WTC11 (cell line): ENCODE results near the gene INPP5E. TPM values are rescaled to one million over a fixed set of nuclear protein-coding genes. Genes with fewer than 3 reads are reported as not detected.

ENCODE experiments used
- ATAC-seq: fragments of 200-7000 bp; cut with Tn5 transposase; 2 replicates; pipeline ENCODE4 v1.10.0; 2021; ENCODE audit warnings: mild to moderate bottlenecking, moderate library complexity
- CTCF ChIA-PET: fragments of 300-600 bp; sonication (Branson Sonifier 250); formaldehyde crosslinking; loops from one replicate; lab custom pipeline; 2021; ENCODE audit warnings: antibody characterized with exemption; lab: Charles Lee
- POLR2A ChIA-PET: fragments of 350-600 bp; sonication (Branson Sonifier 250); formaldehyde crosslinking; loops from one replicate; lab custom pipeline; 2021; ENCODE audit warnings: antibody characterized with exemption; lab: Charles Lee
- DNase-seq: peaks from one replicate; pipeline ENCODE4 v3.0.0; 2021; ENCODE audit warnings: low spot score
- H3K27ac Mint-ChIP-seq: 2 replicates; pipeline ENCODE4 v1.8.0; 2021; ENCODE audit warnings: mixed read lengths
- H3K27me3 Mint-ChIP-seq: 2 replicates; pipeline ENCODE4 v1.8.0; 2021; ENCODE audit warnings: low read depth, mild to moderate bottlenecking, moderate library complexity, mixed read lengths
- H3K36me3 Mint-ChIP-seq: 2 replicates; pipeline ENCODE4 v1.8.0; 2021; ENCODE audit warnings: mixed read lengths
- H3K4me1 Mint-ChIP-seq: 2 replicates; pipeline ENCODE4 v1.8.0; 2022; ENCODE audit warnings: mixed read lengths
- H3K4me3 Mint-ChIP-seq: 2 replicates; pipeline ENCODE4 v1.8.0; 2021; ENCODE audit warnings: mild to moderate bottlenecking, moderate library complexity, mixed read lengths
- H3K9me3 Mint-ChIP-seq: 2 replicates; pipeline ENCODE4 v1.8.0; 2021; ENCODE audit warnings: mixed read lengths
- ATF1 ChIP-seq: sonication (generic); formaldehyde crosslinking; IDR thresholded peaks from 2 replicates; pipeline ENCODE4 v1.8.1; 2023; ENCODE audit warnings: mild to moderate bottlenecking, moderate library complexity, missing genetic modification reagents
- E2F1 ChIP-seq: sonication (generic); formaldehyde crosslinking; IDR thresholded peaks from 2 replicates; pipeline ENCODE4 v1.8.0; 2022; ENCODE audit warnings: mild to moderate bottlenecking, missing genetic modification reagents
- E2F5 ChIP-seq: sonication (generic); formaldehyde crosslinking; IDR thresholded peaks from 2 replicates; pipeline ENCODE4 v1.8.1; 2022; ENCODE audit warnings: mild to moderate bottlenecking, moderate library complexity, missing genetic modification reagents
- FOXJ3 ChIP-seq: sonication (generic); formaldehyde crosslinking; IDR thresholded peaks from 2 replicates; pipeline ENCODE4 v1.9.0; 2021; ENCODE audit warnings: missing genetic modification reagents, mild to moderate bottlenecking, borderline replicate concordance
- JAZF1 ChIP-seq: fragments of 250-450 bp; sonication (Bioruptor Pico); IDR thresholded peaks from 2 replicates; pipeline ENCODE4 v1.9.0; 2021; ENCODE audit warnings: moderate library complexity, mild to moderate bottlenecking, inconsistent platforms
- JUN ChIP-seq: sonication (generic); formaldehyde crosslinking; IDR thresholded peaks from 2 replicates; pipeline ENCODE4 v1.8.0; 2023; ENCODE audit warnings: mild to moderate bottlenecking, missing genetic modification reagents
- KAT7 ChIP-seq: sonication (generic); formaldehyde crosslinking; IDR thresholded peaks from 2 replicates; pipeline ENCODE4 v1.8.1; 2023; ENCODE audit warnings: missing genetic modification reagents, mild to moderate bottlenecking, borderline replicate concordance
- MLX ChIP-seq: sonication (generic); formaldehyde crosslinking; IDR thresholded peaks from 2 replicates; pipeline ENCODE4 v1.8.1; 2023; ENCODE audit warnings: mild to moderate bottlenecking, missing genetic modification reagents, moderate library complexity
- NFYB ChIP-seq: sonication (generic); formaldehyde crosslinking; conservative IDR thresholded peaks from 2 replicates; pipeline ENCODE4 v1.8.0; 2022; ENCODE audit warnings: low read depth, missing genetic modification reagents
- RELA ChIP-seq: sonication (generic); formaldehyde crosslinking; IDR thresholded peaks from 2 replicates; pipeline ENCODE4 v1.8.1; 2022; ENCODE audit warnings: missing genetic modification reagents, mild to moderate bottlenecking, borderline replicate concordance
- RORB ChIP-seq: fragments of 250-450 bp; sonication (Bioruptor Pico); IDR thresholded peaks from 2 replicates; pipeline ENCODE4 v1.9.0; 2021; ENCODE audit warnings: mild to moderate bottlenecking
- TP53 ChIP-seq: sonication (generic); formaldehyde crosslinking; IDR thresholded peaks from 2 replicates; pipeline ENCODE4 v1.8.1; 2023; ENCODE audit warnings: mild to moderate bottlenecking, missing genetic modification reagents
- ZBTB21 ChIP-seq: sonication (generic); formaldehyde crosslinking; IDR thresholded peaks from 2 replicates; pipeline ENCODE4 v1.8.1; 2023; ENCODE audit warnings: mild to moderate bottlenecking, missing genetic modification reagents, borderline replicate concordance
- ZNF138 ChIP-seq: sonication (generic); formaldehyde crosslinking; conservative IDR thresholded peaks from 2 replicates; pipeline ENCODE4 v1.8.1; 2022; ENCODE audit warnings: mild to moderate bottlenecking, moderate library complexity, missing genetic modification reagents
- ZNF232 ChIP-seq: sonication (generic); formaldehyde crosslinking; IDR thresholded peaks from 2 replicates; pipeline ENCODE4 v1.8.0; 2022; ENCODE audit warnings: mild to moderate bottlenecking, missing genetic modification reagents
- ZNF317 ChIP-seq: sonication (generic); formaldehyde crosslinking; IDR thresholded peaks from 2 replicates; pipeline ENCODE4 v1.8.1; 2023; ENCODE audit warnings: low read depth, mild to moderate bottlenecking, moderate library complexity, missing genetic modification reagents, borderline replicate concordance
- ZNF671 ChIP-seq: fragments of 250-450 bp; sonication (Bioruptor Pico); IDR thresholded peaks from 2 replicates; pipeline ENCODE4 v1.8.0; 2021; ENCODE audit warnings: mild to moderate bottlenecking
- total RNA-seq: library from RNA; stranded (reverse); gene quantifications from 3 replicates; pipeline ENCODE4 v1.2.3, GENCODE V29; 2021
- TF ChIP-seq, protein P1 (sequence below): sonication (generic); formaldehyde crosslinking; conservative IDR thresholded peaks from 2 replicates; pipeline ENCODE4 v1.8.1; 2022; ENCODE audit warnings: mild to moderate bottlenecking, missing genetic modification reagents
- TF ChIP-seq, protein P2 (sequence below): fragments of 250-450 bp; sonication (Bioruptor Pico); IDR thresholded peaks from 2 replicates; pipeline ENCODE4 v1.9.0; 2021; ENCODE audit warnings: mild to moderate bottlenecking

Gene INPP5E
- total RNA-seq, 1 experiment from 2014 or later = 24.0 TPM

DNA sequence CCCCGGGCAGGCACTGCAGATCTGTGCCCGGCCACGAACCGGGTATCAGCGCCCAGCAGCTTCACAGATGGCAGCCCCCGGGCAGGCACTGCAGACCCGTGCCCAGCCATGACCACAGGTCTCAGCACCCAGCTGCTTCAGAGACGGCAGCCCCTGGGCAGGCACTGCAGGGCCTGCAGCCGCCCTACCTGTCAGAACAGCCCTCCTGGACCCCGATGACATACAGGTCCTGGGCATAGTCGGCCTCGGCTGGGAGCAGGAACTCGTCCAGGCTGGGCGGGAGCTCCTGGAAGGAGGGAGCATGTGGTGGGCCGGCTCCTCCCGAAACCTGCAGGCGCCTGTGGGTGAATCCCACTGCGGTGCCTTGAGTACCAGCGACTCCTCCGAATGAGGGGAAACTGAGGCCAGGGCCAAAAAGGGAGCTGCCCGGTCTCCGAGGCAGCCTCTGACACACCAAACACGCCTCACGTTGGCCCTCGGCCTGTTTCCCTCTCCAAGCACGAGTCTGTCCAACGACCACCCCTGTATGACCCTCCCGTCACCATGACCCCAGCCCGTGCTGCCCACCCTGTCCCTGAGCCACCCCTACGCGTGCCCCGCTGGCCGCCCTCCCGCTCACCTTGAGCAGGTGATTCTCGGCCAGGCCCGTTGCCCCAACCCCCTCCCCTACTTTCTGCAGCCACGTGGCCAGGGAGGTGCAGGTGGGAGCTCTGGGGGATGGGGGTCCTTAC, 5.6 kb downstream of the INPP5E start (continued):
- TF ChIP-seq KAT7 (CRISPR knock-in tag) = no peak
- no peak for TF ChIP-seq ZNF232 (CRISPR knock-in tag)
- no peak for TF ChIP-seq RELA (CRISPR knock-in tag)
- TF ChIP-seq E2F5 (CRISPR knock-in tag) = no peak

DNA sequence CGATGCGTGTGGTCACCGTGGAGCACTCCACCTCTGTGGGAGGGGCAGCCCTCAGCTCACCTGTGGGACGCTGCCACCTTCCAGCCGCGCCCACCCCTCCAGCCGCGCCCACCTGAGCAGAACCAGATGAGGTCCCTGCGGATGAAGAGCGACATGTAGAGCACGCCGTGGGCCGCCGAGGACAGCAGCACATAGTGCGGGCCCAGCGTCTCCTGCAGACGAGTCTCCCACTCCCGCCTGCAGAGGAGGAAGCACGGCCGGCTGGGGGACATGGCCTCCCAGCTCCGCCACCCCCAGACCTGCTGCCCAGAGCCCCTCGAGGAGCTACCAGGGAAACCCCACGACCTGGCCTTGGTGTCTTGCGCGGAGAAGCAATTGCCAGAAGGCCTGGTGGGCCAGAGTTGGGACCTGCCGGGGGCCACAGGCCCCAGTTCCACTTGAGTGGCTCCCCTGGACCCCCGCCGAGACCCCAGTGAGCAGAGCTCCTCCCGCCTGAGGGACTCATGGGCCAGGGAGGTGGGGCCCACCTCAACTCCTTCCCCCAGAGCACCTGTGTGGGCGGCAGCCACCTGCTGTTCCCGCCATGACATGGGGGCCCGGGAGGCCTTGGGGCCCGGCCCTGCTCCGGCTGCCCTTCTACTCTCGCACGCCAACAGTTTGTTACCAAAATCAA, 6.5 kb downstream of the INPP5E start:
- CTCF ChIA-PET = no interaction called here
- no peaks in the 10 kb centered on the region for H3K9me3 Mint-ChIP-seq
- DNase-seq = no peak

GRCh38 chr9:136432591-136432990, 7.1 kb downstream of the INPP5E start:
- POLR2A ChIA-PET = no interaction called here
- Mint-ChIP-seq H3K4me1 (peaks cover 10% of the 10 kb centered on the region), H3K9me3 (no peaks in the 10 kb centered on the region)
- ATAC-seq = no peak
- DNase-seq = no peak
- no peak for TF ChIP-seq NFYB
- TF ChIP-seq ZNF138 = no peak
- TF ChIP-seq ZNF317 (CRISPR knock-in tag) = no peak
- TF ChIP-seq JAZF1 (CRISPR knock-in tag) = no peak
- no peak for TF ChIP-seq TP53 (CRISPR knock-in tag)
- TF ChIP-seq FOXJ3 = no peak
- no peak for TF ChIP-seq JUN (CRISPR knock-in tag)
- TF ChIP-seq ZNF671 (CRISPR knock-in tag) = no peak
- TF ChIP-seq, protein P1, sequence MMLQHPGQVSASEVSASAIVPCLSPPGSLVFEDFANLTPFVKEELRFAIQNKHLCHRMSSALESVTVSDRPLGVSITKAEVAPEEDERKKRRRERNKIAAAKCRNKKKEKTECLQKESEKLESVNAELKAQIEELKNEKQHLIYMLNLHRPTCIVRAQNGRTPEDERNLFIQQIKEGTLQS = no peak
- TF ChIP-seq MLX (CRISPR knock-in tag) = no peak
- TF ChIP-seq, all 79 proteins: peak for 0
- Mint-ChIP-seq H3K27me3 (no peaks in the 10 kb centered on the region), H3K27ac (no peak overlapping the region), H3K4me3 (no peak overlapping the region), H3K36me3 (peaks cover 2% of the 10 kb centered on the region; the same call in 1 of the 2 replicates)
- CTCF ChIA-PET = no interaction called here

More for the DNA sequence above, 6.5 kb downstream of the INPP5E start:
- Mint-ChIP-seq H3K4me1 (peaks cover 15% of the 10 kb centered on the region), H3K27ac (no peak overlapping the region), H3K4me3 (no peak overlapping the region), H3K36me3 (peaks cover 2% of the 10 kb centered on the region; the same call in 1 of the 2 replicates), H3K27me3 (no peaks in the 10 kb centered on the region)
- TF ChIP-seq ZNF317 (CRISPR knock-in tag) (no peak), RORB (CRISPR knock-in tag) (no peak), ZBTB21 (CRISPR knock-in tag) (no peak)
- POLR2A ChIA-PET = no interaction called here
- ATAC-seq = no peak

GRCh38 chr9:136431782-136432350, 7.8 kb downstream of the INPP5E start:
- Mint-ChIP-seq H3K9me3 (no peaks in the 10 kb centered on the region), H3K4me3 (no peak overlapping the region), H3K27ac (no peak overlapping the region), H3K27me3 (no peaks in the 10 kb centered on the region), H3K4me1 (peaks cover 3% of the 10 kb centered on the region), H3K36me3 (peaks cover 2% of the 10 kb centered on the region; the same call in 1 of the 2 replicates)
- ChIA-PET CTCF (no interaction called here), POLR2A (no interaction called here)
- TF ChIP-seq E2F1 (CRISPR knock-in tag) (no peak), ATF1 (CRISPR knock-in tag) (no peak)
- TF ChIP-seq, protein P2, sequence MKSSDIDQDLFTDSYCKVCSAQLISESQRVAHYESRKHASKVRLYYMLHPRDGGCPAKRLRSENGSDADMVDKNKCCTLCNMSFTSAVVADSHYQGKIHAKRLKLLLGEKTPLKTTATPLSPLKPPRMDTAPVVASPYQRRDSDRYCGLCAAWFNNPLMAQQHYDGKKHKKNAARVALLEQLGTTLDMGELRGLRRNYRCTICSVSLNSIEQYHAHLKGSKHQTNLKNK (CRISPR knock-in tag) = no peak
- DNase-seq (no peak), ATAC-seq (no peak)
